Ishikawa (cell line): Measurements from ENCODE around the gene ZNF334.

ENCODE experiments used
- CEBPB ChIP-seq: IDR thresholded peaks from 2 replicates; pipeline ENCODE4 v1.6.1; 2012
- EGR1 ChIP-seq: IDR thresholded peaks from 2 replicates; pipeline ENCODE4 v1.6.1; 2012
- EP300 ChIP-seq: IDR thresholded peaks from 2 replicates; pipeline ENCODE4 v1.6.1; 2012; ENCODE audit warnings: borderline replicate concordance
- FOXM1 ChIP-seq: IDR thresholded peaks from 2 replicates; pipeline ENCODE4 v1.6.1; 2012; ENCODE audit warnings: low read depth, borderline replicate concordance
- MAX ChIP-seq: IDR thresholded peaks from 2 replicates; pipeline ENCODE4 v1.6.1; 2012
- RAD21 ChIP-seq: IDR thresholded peaks from 2 replicates; pipeline ENCODE4 v1.6.1; 2012; ENCODE audit warnings: low read depth
- REST ChIP-seq: IDR thresholded peaks from 2 replicates; pipeline ENCODE4 v1.6.1; 2012; ENCODE audit warnings: low read depth, mild to moderate bottlenecking
- TAF1 ChIP-seq: IDR thresholded peaks from 2 replicates; pipeline ENCODE4 v1.6.1; 2012; ENCODE audit warnings: low read depth, mild to moderate bottlenecking
- TCF12 ChIP-seq: IDR thresholded peaks from 2 replicates; pipeline ENCODE4 v1.6.1; 2012; ENCODE audit warnings: low read depth
- USF1 ChIP-seq: IDR thresholded peaks from 2 replicates; pipeline ENCODE4 v1.6.1; 2012
- YY1 ChIP-seq: IDR thresholded peaks from 2 replicates; pipeline ENCODE4 v1.6.1; 2012; ENCODE audit warnings: low read depth

GRCh38 chr20:46562373-46563169, 49.2 kb upstream of the ZNF334 start:
- TF ChIP-seq REST, result no peak
- TF ChIP-seq TAF1, result no peak
- no peak for TF ChIP-seq YY1
- no peak for TF ChIP-seq TCF12
- no peak for TF ChIP-seq EP300
- TF ChIP-seq RAD21, result peak; percentile 30; the same call in 1 of the 2 replicates
- TF ChIP-seq CEBPB, result no peak
- no peak for TF ChIP-seq FOXM1
- no peak for TF ChIP-seq MAX
- TF ChIP-seq EGR1, result no peak
- TF ChIP-seq USF1, result no peak
